DND-41 (cell line): ENCODE measurements around the gene LAS1L.

Source experiments
- ATAC-seq: fragments of 200-7000 bp; cut with Tn5 transposase; 3 replicates; pipeline ENCODE4 v1.9.1; 2021; ENCODE audit warnings: low read depth; ENCODE audit not compliant: insufficient read depth
- DNase-seq: peaks from one replicate; pipeline ENCODE4 v3.0.0-alpha.2; 2020
- H2AFZ ChIP-seq: 2 replicates; pipeline ENCODE4 v1.6.0; 2012; ENCODE audit warnings: low read depth, low read length
- H3K27ac ChIP-seq: 2 replicates; pipeline ENCODE4 v1.5.1; 2012; ENCODE audit warnings: low read length, inconsistent platforms
- H3K27me3 ChIP-seq: fragments of 200-600 bp; sonication (generic); 2 replicates; pipeline ENCODE4 v1.6.0; 2012; ENCODE audit warnings: low read length, mild to moderate bottlenecking, inconsistent platforms; ENCODE audit not compliant: insufficient read depth, poor library complexity
- H3K36me3 ChIP-seq: 2 replicates; pipeline ENCODE4 v1.5.1; 2012; ENCODE audit warnings: low read length, inconsistent platforms; ENCODE audit not compliant: insufficient read depth
- H3K4me1 ChIP-seq: 2 replicates; pipeline ENCODE4 v1.5.1; 2012; ENCODE audit warnings: mild to moderate bottlenecking, low read length; ENCODE audit not compliant: insufficient read depth
- H3K4me2 ChIP-seq: 2 replicates; pipeline ENCODE4 v1.6.0; 2012; ENCODE audit warnings: mild to moderate bottlenecking, moderate library complexity, low read length, inconsistent platforms; ENCODE audit not compliant: insufficient read depth
- H3K4me3 ChIP-seq, 2 experiments: fragments of 200-600 bp in 1 of 2; shearing (Covaris generic) in 1 of 2; 2 replicates each; pipeline ENCODE4 v1.5.1; 2012 to 2016; ENCODE audit warnings: inconsistent platforms in 2 of 2, low read length in 2 of 2, mild to moderate bottlenecking in 2 of 2, low read depth in 1 of 2, moderate library complexity in 1 of 2
- H3K79me2 ChIP-seq: 2 replicates; pipeline ENCODE4 v1.6.0; 2012; ENCODE audit warnings: low read length, inconsistent platforms; ENCODE audit not compliant: insufficient read depth
- H3K9ac ChIP-seq: 2 replicates; pipeline ENCODE4 v1.6.0; 2012; ENCODE audit warnings: low read depth, mild to moderate bottlenecking, inconsistent platforms, low read length, moderate library complexity
- H3K9me3 ChIP-seq: 2 replicates; pipeline ENCODE4 v1.5.1; 2012; ENCODE audit warnings: low read length, moderate library complexity, mild to moderate bottlenecking, inconsistent platforms; ENCODE audit not compliant: insufficient read depth, severe bottlenecking
- H4K20me1 ChIP-seq: 2 replicates; pipeline ENCODE4 v1.6.0; 2012; ENCODE audit warnings: low read length; ENCODE audit not compliant: insufficient read depth
- EZH2 ChIP-seq: IDR thresholded peaks from 3 replicates; pipeline ENCODE4 v1.6.1; 2012; ENCODE audit warnings: borderline replicate concordance, low read depth, mild to moderate bottlenecking, moderate library complexity, low read length, inconsistent platforms; ENCODE audit not compliant: severe bottlenecking
- TF ChIP-seq, protein P1 (sequence below): IDR thresholded peaks from 2 replicates; pipeline ENCODE4 v1.5.1; 2012; ENCODE audit warnings: borderline replicate concordance, low read length, moderate library complexity, mild to moderate bottlenecking; ENCODE audit not compliant: poor library complexity, severe bottlenecking; ENCODE audit errors: extremely low read depth

Gene LAS1L

DNA sequence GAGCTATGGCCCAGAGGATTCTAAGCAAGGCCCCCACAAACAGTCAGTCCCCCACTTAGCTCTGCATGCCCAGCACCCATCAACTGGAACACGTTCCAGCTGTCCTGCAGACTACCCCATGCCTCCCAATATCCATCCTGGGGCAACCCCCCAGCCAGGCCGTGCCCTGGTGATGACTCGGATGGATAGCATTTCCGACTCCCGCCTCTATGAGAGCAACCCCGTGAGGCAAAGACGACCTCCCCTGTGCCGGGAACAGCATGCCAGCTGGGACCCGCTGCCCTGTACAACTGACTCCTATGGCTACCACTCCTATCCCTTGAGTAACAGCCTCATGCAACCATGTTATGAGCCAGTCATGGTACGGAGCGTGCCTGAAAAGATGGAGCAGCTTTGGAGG lies 32.0 kb downstream of the LAS1L start:
- H3K9ac ChIP-seq, result no peak overlapping the region
- no peaks in the 10 kb centered on the region for H3K27me3 ChIP-seq
- H3K4me1 ChIP-seq, result no peaks in the 10 kb centered on the region
- TF ChIP-seq, protein P1, sequence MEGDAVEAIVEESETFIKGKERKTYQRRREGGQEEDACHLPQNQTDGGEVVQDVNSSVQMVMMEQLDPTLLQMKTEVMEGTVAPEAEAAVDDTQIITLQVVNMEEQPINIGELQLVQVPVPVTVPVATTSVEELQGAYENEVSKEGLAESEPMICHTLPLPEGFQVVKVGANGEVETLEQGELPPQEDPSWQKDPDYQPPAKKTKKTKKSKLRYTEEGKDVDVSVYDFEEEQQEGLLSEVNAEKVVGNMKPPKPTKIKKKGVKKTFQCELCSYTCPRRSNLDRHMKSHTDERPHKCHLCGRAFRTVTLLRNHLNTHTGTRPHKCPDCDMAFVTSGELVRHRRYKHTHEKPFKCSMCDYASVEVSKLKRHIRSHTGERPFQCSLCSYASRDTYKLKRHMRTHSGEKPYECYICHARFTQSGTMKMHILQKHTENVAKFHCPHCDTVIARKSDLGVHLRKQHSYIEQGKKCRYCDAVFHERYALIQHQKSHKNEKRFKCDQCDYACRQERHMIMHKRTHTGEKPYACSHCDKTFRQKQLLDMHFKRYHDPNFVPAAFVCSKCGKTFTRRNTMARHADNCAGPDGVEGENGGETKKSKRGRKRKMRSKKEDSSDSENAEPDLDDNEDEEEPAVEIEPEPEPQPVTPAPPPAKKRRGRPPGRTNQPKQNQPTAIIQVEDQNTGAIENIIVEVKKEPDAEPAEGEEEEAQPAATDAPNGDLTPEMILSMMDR, result no peak
- no peak for TF ChIP-seq EZH2
- H3K9me3 ChIP-seq, result no peaks in the 10 kb centered on the region
- H4K20me1 ChIP-seq, result no peaks in the 10 kb centered on the region
- H3K79me2 ChIP-seq, result no peaks in the 10 kb centered on the region
- no peak for ATAC-seq
- no peak for DNase-seq
- no peak overlapping the region for H2AFZ ChIP-seq
- no peak overlapping the region for H3K4me3 ChIP-seq
- no peak overlapping the region for H3K27ac ChIP-seq
- no peak overlapping the region for H3K4me2 ChIP-seq
- H3K36me3 ChIP-seq, result peaks cover 5% of the 10 kb centered on the region; the same call in 1 of the 2 replicates

DNA sequence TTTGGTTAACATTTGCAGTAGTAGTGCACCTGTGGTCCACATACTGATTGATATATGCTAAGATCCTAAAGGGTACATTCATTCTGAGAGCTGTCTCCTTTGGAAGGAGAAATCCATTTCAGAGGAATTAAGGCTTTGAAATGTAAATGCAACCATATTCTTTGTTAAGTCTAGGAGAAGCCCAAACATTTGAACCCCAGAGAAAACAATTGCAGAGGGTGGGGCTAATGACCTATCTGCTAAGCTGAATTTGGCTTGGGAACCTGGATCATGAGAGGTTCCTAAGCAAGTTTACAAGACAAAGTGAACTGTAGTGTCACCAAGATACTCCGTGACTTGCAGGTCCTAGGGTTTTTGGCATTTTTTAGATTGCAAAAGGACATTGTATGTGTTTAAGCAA lies 41.2 kb downstream of the LAS1L start:
- ATAC-seq (no peak), DNase-seq (no peak)
- no peaks in the 10 kb centered on the region for H4K20me1 ChIP-seq
- no peak overlapping the region for H3K4me3 ChIP-seq
- H3K9ac ChIP-seq, result no peak overlapping the region
- no peak overlapping the region for H2AFZ ChIP-seq
- no peaks in the 10 kb centered on the region for H3K4me1 ChIP-seq
- H3K27ac ChIP-seq, result no peak overlapping the region
- H3K36me3 ChIP-seq, result no peaks in the 10 kb centered on the region
- H3K27me3 ChIP-seq, result no peaks in the 10 kb centered on the region
- H3K4me2 ChIP-seq, result no peak overlapping the region
- TF ChIP-seq, protein P1, result no peak
- TF ChIP-seq EZH2, result no peak
- no peaks in the 10 kb centered on the region for H3K9me3 ChIP-seq
- H3K79me2 ChIP-seq, result no peaks in the 10 kb centered on the region

DNA sequence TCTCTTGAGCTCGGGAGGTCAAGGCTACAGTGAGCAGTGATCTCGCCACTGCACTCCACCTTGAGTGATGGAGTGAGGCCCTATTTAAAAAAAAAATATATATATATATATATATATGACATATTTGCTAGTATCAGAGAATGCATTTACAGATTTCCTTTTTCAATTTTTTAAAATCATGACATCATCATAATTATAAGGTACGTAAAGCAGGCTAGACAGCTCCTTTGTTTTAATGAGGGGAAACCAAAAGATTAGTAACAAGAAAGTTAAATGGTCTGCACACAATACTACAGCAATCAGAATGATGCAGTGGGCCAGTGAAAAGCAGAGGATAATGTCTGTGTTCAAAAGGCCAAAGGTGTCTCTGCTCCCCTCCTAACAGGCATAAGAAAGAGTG lies 43.0 kb downstream of the LAS1L start:
- no peaks in the 10 kb centered on the region for H3K27me3 ChIP-seq
- TF ChIP-seq, protein P1, result no peak
- TF ChIP-seq EZH2, result no peak
- ATAC-seq (no peak), DNase-seq (no peak)
- H3K9ac ChIP-seq, result no peak overlapping the region
- no peaks in the 10 kb centered on the region for H3K79me2 ChIP-seq
- no peaks in the 10 kb centered on the region for H3K4me1 ChIP-seq
- no peak overlapping the region for H3K4me2 ChIP-seq
- H3K36me3 ChIP-seq, result no peaks in the 10 kb centered on the region
- H2AFZ ChIP-seq, result no peak overlapping the region
- no peaks in the 10 kb centered on the region for H3K9me3 ChIP-seq
- no peak overlapping the region for H3K4me3 ChIP-seq
- no peak overlapping the region for H3K27ac ChIP-seq
- H4K20me1 ChIP-seq, result no peaks in the 10 kb centered on the region

DNA sequence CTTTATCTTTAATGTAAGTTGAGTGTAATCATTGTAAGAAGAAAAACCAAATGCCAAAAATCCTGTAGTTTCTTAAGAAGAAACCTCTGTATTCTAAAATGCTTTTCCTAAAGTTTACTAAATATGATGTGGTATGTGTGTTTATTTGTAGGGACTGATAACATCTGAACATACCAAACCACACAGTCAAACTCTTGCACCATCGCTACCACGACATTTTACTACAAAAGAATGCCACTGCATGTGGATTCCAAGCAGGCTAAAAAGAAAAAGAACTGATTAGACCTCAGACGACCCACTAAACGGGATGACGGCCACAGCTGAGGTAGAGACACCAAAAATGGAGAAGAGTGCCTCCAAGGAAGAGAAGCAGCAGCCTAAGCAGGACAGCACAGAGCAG lies 46.1 kb downstream of the LAS1L start:
- Histone ChIP-seq H3K9ac (no peak overlapping the region), H3K79me2 (no peaks in the 10 kb centered on the region), H3K36me3 (no peaks in the 10 kb centered on the region), H3K9me3 (no peaks in the 10 kb centered on the region), H3K4me1 (no peaks in the 10 kb centered on the region), H3K4me2 (no peak overlapping the region), H3K27ac (no peak overlapping the region), H4K20me1 (no peaks in the 10 kb centered on the region), H2AFZ (no peak overlapping the region), H3K4me3 (no peak overlapping the region), H3K27me3 (no peaks in the 10 kb centered on the region)
- TF ChIP-seq, protein P1, result no peak
- TF ChIP-seq EZH2, result no peak
- DNase-seq, result no peak
- ATAC-seq, result no peak
